HepG2 (cell line): Measurements from ENCODE around the gene RRAD. TPM values are rescaled to one million over a fixed set of nuclear protein-coding genes. Genes with fewer than 3 reads are reported as not detected.
A peak's percentile ranks its signal among the peaks of the same experiment; 100 is the strongest.

Experiments used
- ARID2 ChIP-seq: sonication (generic); formaldehyde crosslinking; IDR thresholded peaks from 2 replicates; pipeline ENCODE4 v1.8.1; 2022; ENCODE audit warnings: mild to moderate bottlenecking, missing genetic modification reagents, borderline replicate concordance
- ATF7 ChIP-seq, 2 experiments: fragments of 450-650 bp in 1 of 2; sonication (generic) in 1 of 2; formaldehyde crosslinking in 1 of 2; IDR thresholded peaks; 2 replicates each; pipeline versions ENCODE4 v1.4.0 to v1.6.1; 2016 to 2020; ENCODE audit warnings: antibody characterized with exemption in 1 of 2, mild to moderate bottlenecking in 1 of 2, missing genetic modification reagents in 1 of 2
- BHLHE40 ChIP-seq: IDR thresholded peaks from 2 replicates; pipeline ENCODE4 v1.6.1; 2011; ENCODE audit warnings: low read length, improper control_type of control experiment
- CCAR2 ChIP-seq: fragments of 200-400 bp; formaldehyde crosslinking; optimal IDR thresholded peaks from 2 replicates; pipeline ENCODE3; 2018; ENCODE audit warnings: low read depth, mild to moderate bottlenecking, low read length, moderate library complexity
- DMAP1 ChIP-seq: IDR thresholded peaks from 2 replicates; pipeline ENCODE4 v1.6.1; 2016
- ETV5 ChIP-seq: IDR thresholded peaks from 2 replicates; pipeline ENCODE4 v1.6.1; 2018; ENCODE audit warnings: missing biosample characterization, missing genetic modification reagents, inconsistent platforms, borderline replicate concordance
- MIER2 ChIP-seq: IDR thresholded peaks from 2 replicates; pipeline ENCODE4 v1.6.1; 2016; ENCODE audit warnings: missing biosample characterization, missing genetic modification reagents
- PHF8 ChIP-seq: sonication (generic); formaldehyde crosslinking; IDR thresholded peaks from 2 replicates; pipeline ENCODE4 v1.5.0; 2020; ENCODE audit warnings: missing genetic modification reagents
- RFX1 ChIP-seq: fragments of 450-650 bp; IDR thresholded peaks from 2 replicates; pipeline ENCODE4 v1.6.1; 2017
- RFXAP ChIP-seq: sonication (generic); formaldehyde crosslinking; IDR thresholded peaks from 2 replicates; pipeline ENCODE4 v1.4.0; 2020; ENCODE audit warnings: missing genetic modification reagents, borderline replicate concordance
- STAG1 ChIP-seq: sonication (generic); formaldehyde crosslinking; IDR thresholded peaks from 2 replicates; pipeline ENCODE4 v1.4.0; 2020; ENCODE audit warnings: missing genetic modification reagents
- ZFX ChIP-seq: sonication (generic); formaldehyde crosslinking; IDR thresholded peaks from 2 replicates; pipeline ENCODE4 v1.4.0; 2020; ENCODE audit warnings: mild to moderate bottlenecking, low read depth, missing genetic modification reagents, moderate library complexity
- ZMYM3 ChIP-seq: sonication (generic); formaldehyde crosslinking; IDR thresholded peaks from 2 replicates; pipeline ENCODE4 v1.5.1; 2020; ENCODE audit warnings: mild to moderate bottlenecking, missing genetic modification reagents
- ZNF3 ChIP-seq: IDR thresholded peaks from 2 replicates; pipeline ENCODE4 v1.7.0; 2017; ENCODE audit warnings: inconsistent platforms
- ZNF557 ChIP-seq: sonication (generic); formaldehyde crosslinking; IDR thresholded peaks from 2 replicates; pipeline ENCODE4 v1.4.0; 2020; ENCODE audit warnings: missing genetic modification reagents
- polyA plus RNA-seq, 8 experiments: library from polyadenylated mRNA; depleted of rRNA in 3 of 8; stranded (reverse) in 7 of 8; unstranded in 1 of 8; fragments of >200 nt; fragmentation: Illumina TruSeq in 4 of 8; extraction: Trizol in 4 of 8; gene quantifications; 2 replicates each; pipeline versions ENCODE4 v1.2.1 to v1.2.3, GENCODE V29; 2011 to 2016; ENCODE audit warnings: low read depth in 4 of 8, missing spikeins in 1 of 8, mixed read lengths in 1 of 8; ENCODE audit not compliant: insufficient read depth in 1 of 8
- total RNA-seq, 5 experiments: library from RNA; depleted of rRNA; stranded (reverse); fragments of >200 nt; fragmentation: Illumina TruSeq; extraction: Trizol; gene quantifications; 2 replicates each; pipeline ENCODE4 v1.2.3, GENCODE V29; 2016; ENCODE audit warnings: low read depth in 1 of 5
- TF ChIP-seq, protein P1 (sequence below): IDR thresholded peaks from 2 replicates; pipeline ENCODE4 v1.6.1; 2016; ENCODE audit warnings: missing biosample characterization, missing genetic modification reagents, low read depth
- TF ChIP-seq, protein P2 (sequence below): sonication (generic); formaldehyde crosslinking; IDR thresholded peaks from 2 replicates; pipeline ENCODE4 v1.5.0; 2020; ENCODE audit warnings: mild to moderate bottlenecking, missing genetic modification reagents, borderline replicate concordance
- TF ChIP-seq, protein P3 (sequence below): sonication (generic); formaldehyde crosslinking; IDR thresholded peaks from 2 replicates; pipeline ENCODE4 v1.4.0; 2020; ENCODE audit warnings: mild to moderate bottlenecking, missing genetic modification reagents
- TF ChIP-seq, protein P4 (sequence below): sonication (generic); formaldehyde crosslinking; IDR thresholded peaks from 2 replicates; pipeline ENCODE4 v1.4.0; 2020; ENCODE audit warnings: missing genetic modification reagents, low read depth, mild to moderate bottlenecking, borderline replicate concordance

RRAD gene
- total and polyA plus RNA-seq, 2 of the 13 experiments (the other 11 are each of a cell fraction or from before 2014, with no cell fraction given): 0.80 to 1.1 TPM

DNA sequence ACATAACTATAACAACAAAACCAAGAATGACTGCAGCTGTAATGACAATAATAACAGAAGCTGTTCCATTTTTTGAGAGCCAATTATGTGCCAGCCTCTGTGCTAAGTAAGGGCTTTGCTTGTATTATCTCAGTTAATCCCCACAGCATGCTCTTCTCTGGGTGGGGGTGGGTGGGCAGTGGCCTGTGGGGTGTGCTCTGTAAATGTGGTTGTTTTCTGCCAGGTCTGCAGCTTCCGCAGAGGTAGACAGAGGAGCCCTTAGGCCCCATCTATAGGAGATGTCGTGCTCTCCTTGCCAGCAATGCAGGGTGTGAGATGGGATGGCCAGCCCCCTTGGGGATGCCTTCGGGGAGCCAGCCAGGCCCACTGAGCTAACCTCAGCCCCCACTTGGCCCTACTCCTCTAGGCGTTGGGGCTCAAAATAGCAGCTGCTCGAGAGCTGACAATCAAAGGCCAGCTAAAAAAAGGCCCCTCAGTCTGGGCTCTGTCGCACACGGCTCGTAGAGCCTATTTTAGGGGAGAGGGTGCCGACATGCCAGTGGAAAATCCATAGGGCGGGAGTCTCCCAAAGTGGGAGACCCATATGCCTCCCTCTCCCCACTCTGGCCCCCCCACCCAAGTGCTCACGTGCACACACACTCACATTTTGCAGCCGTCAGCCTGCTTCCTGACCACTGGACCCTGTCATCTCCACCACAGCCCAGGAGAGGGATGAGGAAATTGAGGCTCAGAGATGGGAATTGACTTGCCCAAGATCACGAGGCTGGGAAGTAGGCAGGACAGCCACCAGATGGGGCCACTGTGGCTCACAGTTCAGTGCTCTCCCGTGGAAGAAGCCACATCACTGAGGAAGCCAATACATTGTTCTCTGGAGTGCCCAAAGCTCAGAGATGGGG, 22.4 kb downstream of the RRAD start (continued):
- TF ChIP-seq ZNF557 (CRISPR knock-in tag): no peak
- TF ChIP-seq, protein P1, sequence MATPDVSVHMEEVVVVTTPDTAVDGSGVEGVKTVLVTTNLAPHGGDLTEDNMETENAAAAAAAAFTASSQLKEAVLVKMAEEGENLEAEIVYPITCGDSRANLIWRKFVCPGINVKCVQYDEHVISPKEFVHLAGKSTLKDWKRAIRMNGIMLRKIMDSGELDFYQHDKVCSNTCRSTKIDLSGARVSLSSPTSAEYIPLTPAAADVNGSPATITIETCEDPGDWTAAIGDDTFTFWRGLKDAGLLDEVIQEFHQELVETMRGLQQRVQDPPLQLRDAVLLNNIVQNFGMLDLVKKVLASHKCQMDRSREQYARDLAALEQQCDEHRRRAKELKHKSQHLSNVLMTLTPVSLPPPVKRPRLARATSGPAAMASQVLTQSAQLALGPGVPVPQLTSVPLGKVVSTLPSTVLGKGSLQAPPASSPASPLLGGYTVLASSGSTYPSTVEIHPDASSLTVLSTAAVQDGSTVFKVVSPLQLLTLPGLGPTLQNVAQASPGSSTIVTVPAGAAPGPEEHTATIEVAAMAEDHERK: no peak
- TF ChIP-seq MIER2: no peak
- TF ChIP-seq STAG1 (CRISPR knock-in tag): peak; percentile 39
- TF ChIP-seq RFXAP: no peak
- TF ChIP-seq ETV5: 0 out of 2 replicates have a peak, but pooled peaks have one; percentile 23
- TF ChIP-seq DMAP1 (CRISPR knock-in tag): no peak
- peak; percentile 84 for TF ChIP-seq ZMYM3 (CRISPR knock-in tag)
- TF ChIP-seq CCAR2: no peak
- TF ChIP-seq, protein P2, sequence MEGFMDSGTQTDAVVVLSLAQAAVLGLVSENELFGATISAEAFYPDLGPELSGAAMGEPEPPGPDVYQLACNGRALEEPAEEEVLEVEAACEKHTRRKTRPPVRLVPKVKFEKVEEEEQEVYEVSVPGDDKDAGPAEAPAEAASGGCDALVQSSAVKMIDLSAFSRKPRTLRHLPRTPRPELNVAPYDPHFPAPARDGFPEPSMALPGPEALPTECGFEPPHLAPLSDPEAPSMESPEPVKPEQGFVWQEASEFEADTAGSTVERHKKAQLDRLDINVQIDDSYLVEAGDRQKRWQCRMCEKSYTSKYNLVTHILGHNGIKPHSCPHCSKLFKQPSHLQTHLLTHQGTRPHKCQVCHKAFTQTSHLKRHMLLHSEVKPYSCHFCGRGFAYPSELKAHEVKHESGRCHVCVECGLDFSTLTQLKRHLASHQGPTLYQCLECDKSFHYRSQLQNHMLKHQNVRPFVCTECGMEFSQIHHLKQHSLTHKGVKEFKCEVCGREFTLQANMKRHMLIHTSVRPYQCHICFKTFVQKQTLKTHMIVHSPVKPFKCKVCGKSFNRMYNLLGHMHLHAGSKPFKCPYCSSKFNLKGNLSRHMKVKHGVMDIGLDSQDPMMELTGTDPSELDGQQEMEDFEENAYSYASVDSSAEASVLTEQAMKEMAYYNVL (CRISPR knock-in tag): no peak
- TF ChIP-seq, protein P3, sequence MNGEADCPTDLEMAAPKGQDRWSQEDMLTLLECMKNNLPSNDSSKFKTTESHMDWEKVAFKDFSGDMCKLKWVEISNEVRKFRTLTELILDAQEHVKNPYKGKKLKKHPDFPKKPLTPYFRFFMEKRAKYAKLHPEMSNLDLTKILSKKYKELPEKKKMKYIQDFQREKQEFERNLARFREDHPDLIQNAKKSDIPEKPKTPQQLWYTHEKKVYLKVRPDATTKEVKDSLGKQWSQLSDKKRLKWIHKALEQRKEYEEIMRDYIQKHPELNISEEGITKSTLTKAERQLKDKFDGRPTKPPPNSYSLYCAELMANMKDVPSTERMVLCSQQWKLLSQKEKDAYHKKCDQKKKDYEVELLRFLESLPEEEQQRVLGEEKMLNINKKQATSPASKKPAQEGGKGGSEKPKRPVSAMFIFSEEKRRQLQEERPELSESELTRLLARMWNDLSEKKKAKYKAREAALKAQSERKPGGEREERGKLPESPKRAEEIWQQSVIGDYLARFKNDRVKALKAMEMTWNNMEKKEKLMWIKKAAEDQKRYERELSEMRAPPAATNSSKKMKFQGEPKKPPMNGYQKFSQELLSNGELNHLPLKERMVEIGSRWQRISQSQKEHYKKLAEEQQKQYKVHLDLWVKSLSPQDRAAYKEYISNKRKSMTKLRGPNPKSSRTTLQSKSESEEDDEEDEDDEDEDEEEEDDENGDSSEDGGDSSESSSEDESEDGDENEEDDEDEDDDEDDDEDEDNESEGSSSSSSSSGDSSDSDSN (CRISPR knock-in tag): 0 out of 2 replicates have a peak, but pooled peaks have one; percentile 4
- TF ChIP-seq BHLHE40: peak; percentile 43; the same call in 1 of the 2 replicates
- TF ChIP-seq ATF7 (IDR thresholded peaks at IDR 0.05): no peak
- no peak for TF ChIP-seq ATF7 (CRISPR knock-in tag; IDR thresholded peaks at IDR 0.05)
- TF ChIP-seq PHF8 (CRISPR knock-in tag): 0 out of 2 replicates have a peak, but pooled peaks have one; percentile 17
- TF ChIP-seq ZFX (CRISPR knock-in tag): no peak
- 0 out of 2 replicates have a peak, but pooled peaks have one; percentile 35 for TF ChIP-seq ARID2 (CRISPR knock-in tag)
- no peak for TF ChIP-seq ZNF3 (CRISPR knock-in tag)
- TF ChIP-seq, protein P4, sequence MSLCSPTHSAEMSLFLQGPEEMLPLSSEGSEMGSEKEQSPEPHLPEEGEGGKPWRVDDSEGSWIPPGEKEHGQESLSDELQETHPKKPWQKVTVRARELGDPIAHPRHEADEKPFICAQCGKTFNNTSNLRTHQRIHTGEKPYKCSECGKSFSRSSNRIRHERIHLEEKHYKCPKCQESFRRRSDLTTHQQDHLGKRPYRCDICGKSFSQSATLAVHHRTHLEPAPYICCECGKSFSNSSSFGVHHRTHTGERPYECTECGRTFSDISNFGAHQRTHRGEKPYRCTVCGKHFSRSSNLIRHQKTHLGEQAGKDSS (CRISPR knock-in tag): peak; percentile 98
- no peak for TF ChIP-seq RFX1
